Sigmoid colon (tissue), 7 donors: Measurements from ENCODE around the gene GNAQ. TPM values are rescaled to one million over a fixed set of nuclear protein-coding genes. Genes with fewer than 3 reads are reported as not detected.

Experiments used
- DNase-seq: peaks from one replicate; pipeline ENCODE4 v3.0.0-alpha.2; 2019
- H3K27ac ChIP-seq, 4 donors: fragments of 200-600 bp; sonication (generic); one replicate each; pipeline ENCODE4 v1.5.1; 2016 to 2019; ENCODE audit warnings: mild to moderate bottlenecking in 1 of 4
- H3K27me3 ChIP-seq, 3 donors: fragments of 200-600 bp; sonication (generic); one replicate each; pipeline ENCODE4 v1.5.1; 2019; ENCODE audit warnings: mild to moderate bottlenecking in 1 of 3
- H3K36me3 ChIP-seq, 4 donors: fragments of 200-600 bp; sonication (generic); one replicate each; pipeline ENCODE4 v1.5.1; 2016 to 2019
- H3K4me1 ChIP-seq, 4 donors: fragments of 200-600 bp; sonication (generic); one replicate each; pipeline ENCODE4 v1.5.1; 2017 to 2019
- H3K4me3 ChIP-seq, 4 donors: fragments of 200-600 bp; sonication (generic); one replicate each; pipeline ENCODE4 v1.5.1; 2017 to 2019; ENCODE audit warnings: mild to moderate bottlenecking in 2 of 4, moderate library complexity in 1 of 4
- H3K9me3 ChIP-seq, 4 donors: fragments of 200-600 bp in 3 of 4; sonication (generic) in 3 of 4; one replicate each; pipeline versions ENCODE4 v1.5.1 to v1.6.1; 2013 to 2019
- CTCF ChIP-seq, 4 experiments: fragments of 450-650 bp in 3 of 4; fragments of 200-600 bp in 1 of 4; IDR thresholded peaks; one replicate each; pipeline ENCODE4 v1.5.1; 2016 to 2019; ENCODE audit warnings: antibody characterized with exemption in 4 of 4, mild to moderate bottlenecking in 3 of 4, moderate library complexity in 2 of 4
- EP300 ChIP-seq, 4 donors: sonication (generic); formaldehyde crosslinking; IDR thresholded peaks; one replicate each; pipeline ENCODE4 v1.6.1; 2017; ENCODE audit warnings: antibody characterized with exemption in 4 of 4
- POLR2A ChIP-seq, 2 donors: fragments of 450-650 bp; IDR thresholded peaks; one replicate each; pipeline ENCODE4 v1.6.1; 2016; ENCODE audit warnings: antibody characterized with exemption in 2 of 2, mild to moderate bottlenecking in 2 of 2, moderate library complexity in 2 of 2
- POLR2AphosphoS5 ChIP-seq, 4 donors: sonication (generic); formaldehyde crosslinking; IDR thresholded peaks; one replicate each; pipeline ENCODE4 v1.6.1; 2017; ENCODE audit warnings: antibody characterized with exemption in 4 of 4
- WGBS, 2 donors: extraction: QIAGEN DNeasy Blood & Tissue Kit; methylation state at CpG; one replicate each; pipeline ENCODE4 v1.1.7; 2013; 5-methylcytosine and 5-hydroxymethylcytosine counted together
- intact Hi-C: fragments of 100-400 bp; cut with DNase I; formaldehyde crosslinking; loops from one replicate; pipeline ENCODE4 v1.15.1; 2023
- polyA plus RNA-seq, 3 donors: library from polyadenylated mRNA; stranded (reverse); fragments of 200-250 nt; gene quantifications; one replicate each; pipeline ENCODE4 v1.2.3, GENCODE V29; 2013
- total RNA-seq, 4 donors: library from RNA; depleted of rRNA; stranded (reverse); fragments of >200 nt; gene quantifications; one replicate each; pipeline ENCODE4 v1.1.0, GENCODE V29; 2016
- donor health status: healthy with polysubstance abuse.
- donor health status: Bipolar disorder and iron deficiency.
- donor health status: healthy.

Gene GNAQ
- total and polyA plus RNA-seq, 7 donors, result 21.6 to 79.2 (median 49.5) TPM

GRCh38 chr9:77987081-77987656, 44.4 kb downstream of the GNAQ start:
- Histone ChIP-seq H3K4me3 (no peak overlapping the region), H3K27ac (no peak overlapping the region), H3K27me3 (no peaks in the 10 kb centered on the region), H3K4me1 (peaks cover 0 to 40% (median 26%) of the 10 kb centered on the region in 4 donors), H3K36me3 (no peaks in the 10 kb centered on the region), H3K9me3 (no peaks in the 10 kb centered on the region)
- WGBS, 2 donors, result 76 to 82% methylated on average over 7 of the region's 7 CpGs
- no peak for DNase-seq
- intact Hi-C loops, result no loop called here
- TF ChIP-seq EP300 (IDR thresholded peaks at IDR 0.05) (no peak), CTCF (IDR thresholded peaks at IDR 0.05) (no peak)

GRCh38 chr9:77985996-77986395, 45.6 kb downstream of the GNAQ start:
- no peak for DNase-seq
- peaks cover 0 to 51% (median 36%) of the 10 kb centered on the region in 4 donors for H3K4me1 ChIP-seq
- H3K9me3 ChIP-seq, result no peaks in the 10 kb centered on the region
- intact Hi-C loops, result no loop called here
- H3K36me3 ChIP-seq, result no peaks in the 10 kb centered on the region
- TF ChIP-seq CTCF (IDR thresholded peaks at IDR 0.05) (no peak), EP300 (IDR thresholded peaks at IDR 0.05) (no peak), POLR2A (IDR thresholded peaks at IDR 0.05) (no peak), POLR2AphosphoS5 (IDR thresholded peaks at IDR 0.05) (no peak)
- no peaks in the 10 kb centered on the region for H3K27me3 ChIP-seq
- no peak overlapping the region for H3K4me3 ChIP-seq
- H3K27ac ChIP-seq, result no peak overlapping the region
- 21 to 73% methylated on average over 1 of the region's 1 CpG for WGBS, 2 donors

GRCh38 chr9:77983320-77983662, 48.3 kb downstream of the GNAQ start:
- DNase-seq, result no peak
- H3K36me3 ChIP-seq, result no peaks in the 10 kb centered on the region
- WGBS, 2 donors, result 77 to 83% methylated on average over 1 of the region's 1 CpG
- H3K9me3 ChIP-seq, result no peaks in the 10 kb centered on the region
- H3K27ac ChIP-seq, result no peak overlapping the region
- intact Hi-C loops, result no loop called here
- H3K27me3 ChIP-seq, result no peaks in the 10 kb centered on the region
- TF ChIP-seq CTCF (IDR thresholded peaks at IDR 0.05) (no peak), POLR2AphosphoS5 (IDR thresholded peaks at IDR 0.05) (no peak), POLR2A (IDR thresholded peaks at IDR 0.05) (no peak)
- H3K4me3 ChIP-seq, result no peak overlapping the region
- H3K4me1 ChIP-seq, result peaks cover 0 to 42% (median 31%) of the 10 kb centered on the region in 4 donors

DNA sequence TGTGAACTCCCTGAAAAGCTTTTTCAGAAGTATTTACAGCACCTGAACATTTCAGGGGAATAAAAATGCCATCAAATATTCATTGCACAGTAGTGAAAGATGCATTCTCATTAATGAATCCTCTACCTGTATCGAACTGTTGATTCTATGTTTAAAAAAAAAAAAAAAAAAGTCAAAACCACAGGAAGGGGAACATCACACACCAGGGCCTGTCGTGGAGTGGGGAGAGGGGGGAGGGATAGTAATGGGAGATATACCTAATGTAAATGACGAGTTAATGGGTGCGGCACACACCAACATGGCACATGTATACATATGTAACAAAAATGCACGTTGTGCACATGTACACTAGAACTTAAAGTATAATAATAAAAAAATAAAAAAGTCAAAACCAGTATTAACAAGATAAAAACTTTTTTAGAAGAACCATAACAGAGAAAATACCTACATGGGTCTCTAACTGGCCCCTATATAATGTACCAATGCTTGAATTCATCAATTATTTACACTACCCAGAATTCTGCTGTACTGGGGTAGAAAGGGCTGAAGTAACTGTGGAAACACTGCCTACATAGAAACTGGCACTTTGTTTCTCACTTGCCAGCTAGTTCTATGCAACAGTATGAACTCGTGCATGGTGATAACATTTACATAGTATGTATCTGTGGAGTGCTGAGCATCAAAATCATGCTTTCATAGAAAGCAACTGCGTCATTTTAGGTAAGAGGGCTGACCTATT, 48.9 kb downstream of the GNAQ start:
- TF ChIP-seq EP300 (IDR thresholded peaks at IDR 0.05), result no peak
- TF ChIP-seq POLR2A (IDR thresholded peaks at IDR 0.05), result no peak
- TF ChIP-seq POLR2AphosphoS5 (IDR thresholded peaks at IDR 0.05), result no peak
- no peak for TF ChIP-seq CTCF (IDR thresholded peaks at IDR 0.05)
- no peaks in the 10 kb centered on the region for H3K36me3 ChIP-seq
- H3K4me1 ChIP-seq, result peaks cover 0 to 44% (median 29%) of the 10 kb centered on the region in 4 donors
- intact Hi-C loops, result no loop called here
- no peaks in the 10 kb centered on the region for H3K27me3 ChIP-seq
- H3K27ac ChIP-seq, result no peak overlapping the region
- H3K4me3 ChIP-seq, result no peak overlapping the region
- WGBS, 2 donors, result 68 to 82% methylated on average over 7 of the region's 7 CpGs
- no peak for DNase-seq
- H3K9me3 ChIP-seq, result no peaks in the 10 kb centered on the region
